Caco-2 (cell line): ENCODE data around the gene ZBTB24. TPM values are rescaled to one million over a fixed set of nuclear protein-coding genes. Genes with fewer than 3 reads are reported as not detected.

Source experiments
- BruUV-seq: library from RNA; stranded (reverse); fragments of 400-500 nt; replicated peaks from 2 replicates; lab custom pipeline; 2021; lab: Mats Ljungman, UMichigan
- CTCF ChIA-PET: fragments of 300-600 bp; sonication (Branson Sonifier 250); formaldehyde crosslinking; loops from one replicate; lab custom pipeline; 2022; ENCODE audit warnings: antibody characterized with exemption; lab: Charles Lee
- POLR2A ChIA-PET: fragments of 300-600 bp; sonication (Branson Sonifier 250); formaldehyde crosslinking; loops from one replicate; lab custom pipeline; 2022; ENCODE audit warnings: antibody characterized with exemption; lab: Charles Lee
- DNase-seq, 2 experiments: peaks; one replicate each; pipeline versions ENCODE4 v3.0.0 to v3.0.0-alpha.2; 2020 to 2022
- H3K27me3 ChIP-seq: replicated peaks from 2 replicates; pipeline ENCODE4 v1.6.0; 2011; ENCODE audit warnings: low read length; ENCODE audit not compliant: control insufficient read depth, insufficient read depth
- H3K36me3 ChIP-seq: 2 replicates; pipeline ENCODE4 v1.5.1; 2011; ENCODE audit warnings: low read length; ENCODE audit not compliant: control insufficient read depth, insufficient read depth
- H3K4me1 ChIP-seq: fragments of 250-450 bp; sonication (Bioruptor Pico); 2 replicates; pipeline ENCODE4 v1.5.1; 2020; ENCODE audit warnings: mild to moderate bottlenecking
- H3K4me3 ChIP-seq: 2 replicates; pipeline ENCODE4 v1.5.1; 2011; ENCODE audit warnings: low read depth, mild to moderate bottlenecking, control low read depth, low read length
- H3K9me3 ChIP-seq: fragments of 250-450 bp; sonication (Bioruptor Pico); 2 replicates; pipeline ENCODE4 v1.5.1; 2020; ENCODE audit warnings: mild to moderate bottlenecking, moderate library complexity
- H3K27ac Mint-ChIP-seq: one replicate; pipeline ENCODE4 v1.8.0; 2022; ENCODE audit warnings: mixed read lengths; ENCODE audit not compliant: unreplicated experiment
- H3K27me3 Mint-ChIP-seq: one replicate; pipeline ENCODE4 v1.8.0; 2022; ENCODE audit warnings: mixed read lengths; ENCODE audit not compliant: insufficient read depth, unreplicated experiment
- H3K36me3 Mint-ChIP-seq: one replicate; pipeline ENCODE4 v1.8.0; 2022; ENCODE audit warnings: mild to moderate bottlenecking, mixed read lengths; ENCODE audit not compliant: insufficient read depth, unreplicated experiment
- H3K4me1 Mint-ChIP-seq: one replicate; pipeline ENCODE4 v1.8.0; 2022; ENCODE audit warnings: low read depth, mixed read lengths; ENCODE audit not compliant: unreplicated experiment
- H3K4me3 Mint-ChIP-seq: one replicate; pipeline ENCODE4 v1.8.0; 2022; ENCODE audit warnings: mild to moderate bottlenecking, moderate library complexity, mixed read lengths; ENCODE audit not compliant: unreplicated experiment
- H3K9me3 Mint-ChIP-seq: one replicate; pipeline ENCODE4 v1.8.0; 2022; ENCODE audit warnings: mixed read lengths; ENCODE audit not compliant: unreplicated experiment
- CTCF ChIP-seq, 2 experiments: fragments of 200-600 bp in 1 of 2; IDR thresholded peaks; 1 replicate in 1 of 2; 2 replicates in 1 of 2; pipeline versions ENCODE4 v1.5.1 to v1.8.0; 2011 to 2022; ENCODE audit warnings: antibody characterized with exemption in 1 of 2, control low read depth in 1 of 2, inconsistent platforms in 1 of 2, low read depth in 1 of 2, low read length in 1 of 2, mild to moderate bottlenecking in 1 of 2, moderate library complexity in 1 of 2; ENCODE audit not compliant: insufficient read depth in 1 of 2, severe bottlenecking in 1 of 2, unreplicated experiment in 1 of 2
- intact Hi-C: fragments of 100-400 bp; cut with micrococcal nuclease; formaldehyde crosslinking; loops from one replicate; pipeline ENCODE4 v1.10.0; 2022; ENCODE audit not compliant: unreplicated experiment
- total RNA-seq: library from RNA; stranded (reverse); gene quantifications from 2 replicates; pipeline ENCODE4 v1.2.3, GENCODE V29; 2022

The ZBTB24 gene
- total RNA-seq, 1 experiment from 2014 or later: 10.3 TPM

DNA sequence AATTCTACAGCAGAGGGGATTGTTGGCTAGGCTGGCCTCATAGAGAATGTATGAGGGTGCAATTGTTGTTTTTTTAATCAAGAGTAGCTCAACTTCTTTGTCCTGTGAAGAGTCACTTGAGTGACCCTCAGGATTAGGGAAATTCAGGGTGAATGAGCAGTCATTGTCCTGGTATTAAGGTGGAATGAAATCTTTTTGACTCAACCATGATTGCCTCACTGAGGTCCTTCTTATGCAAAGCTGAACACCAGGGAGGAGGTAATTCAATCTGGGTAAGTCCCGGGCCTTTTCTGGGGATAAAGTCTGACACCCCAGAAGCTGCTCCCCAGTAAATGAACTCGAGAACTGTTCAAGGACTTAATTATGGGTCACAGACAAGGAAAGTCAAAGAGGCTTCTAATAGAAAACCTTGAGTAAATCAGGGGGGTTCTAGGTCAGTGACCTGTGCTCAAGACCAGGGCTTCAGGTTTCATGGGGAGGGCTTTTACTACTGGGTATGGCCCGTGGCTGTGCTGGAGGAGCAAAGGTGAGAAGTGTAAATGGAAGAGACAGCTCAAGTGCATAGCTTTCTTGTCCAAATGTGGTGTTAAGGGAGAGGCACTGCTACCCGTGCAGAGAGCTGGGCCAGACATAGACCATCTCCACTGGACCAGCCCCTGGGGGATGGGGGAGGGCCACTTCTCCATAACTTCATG lies 25.3 kb upstream of the ZBTB24 start:
- BruUV-seq: no TSS peak
- intact Hi-C loops: no loop called here
- CTCF ChIA-PET: no interaction called here
- Mint-ChIP-seq H3K9me3 (no peaks in the 10 kb centered on the region), H3K4me1 (no peaks in the 10 kb centered on the region), H3K27me3 (peaks cover 6% of the 10 kb centered on the region), H3K4me3 (no peak overlapping the region), H3K36me3 (no peaks in the 10 kb centered on the region), H3K27ac (no peak overlapping the region)
- TF ChIP-seq CTCF (IDR thresholded peaks at IDR 0.05; ENCODE audit: insufficient read depth in 1 of 2, low read depth in 1 of 2, low read length in 1 of 2, severe bottlenecking in 1 of 2, unreplicated experiment in 1 of 2): no peak
- Histone ChIP-seq H3K4me3 (no peak overlapping the region), H3K36me3 (no peaks in the 10 kb centered on the region), H3K9me3 (no peaks in the 10 kb centered on the region), H3K4me1 (peaks cover 3% of the 10 kb centered on the region; the same call in 1 of the 2 replicates), H3K27me3 (no peaks in the 10 kb centered on the region)
- POLR2A ChIA-PET: no interaction called here
- no peak for DNase-seq

GRCh38 chr6:109507490-109508072 lies 24.6 kb upstream of the ZBTB24 start:
- Histone ChIP-seq H3K4me3 (no peak overlapping the region), H3K36me3 (no peaks in the 10 kb centered on the region), H3K4me1 (peaks cover 3% of the 10 kb centered on the region; the same call in 1 of the 2 replicates), H3K27me3 (no peaks in the 10 kb centered on the region), H3K9me3 (no peaks in the 10 kb centered on the region)
- intact Hi-C loops: no loop called here
- no peak overlapping the region for H3K4me3 Mint-ChIP-seq
- no peaks in the 10 kb centered on the region for H3K36me3 Mint-ChIP-seq
- DNase-seq: no peak
- no peaks in the 10 kb centered on the region for H3K9me3 Mint-ChIP-seq
- BruUV-seq: no TSS peak
- peaks cover 6% of the 10 kb centered on the region for H3K27me3 Mint-ChIP-seq
- POLR2A ChIA-PET: no interaction called here
- H3K4me1 Mint-ChIP-seq: no peaks in the 10 kb centered on the region
- no peak for TF ChIP-seq CTCF (IDR thresholded peaks at IDR 0.05; ENCODE audit: insufficient read depth in 1 of 2, low read depth in 1 of 2, low read length in 1 of 2, severe bottlenecking in 1 of 2, unreplicated experiment in 1 of 2)
- no peak overlapping the region for H3K27ac Mint-ChIP-seq
- CTCF ChIA-PET: interaction anchor here (0.6 kb wide), 1 partner anchor 427 kb away, joined by 3 read pairs; no protein-coding TSS in a partner anchor

GRCh38 chr6:109506841-109507240 lies 23.8 kb upstream of the ZBTB24 start:
- POLR2A ChIA-PET: no interaction called here
- no peak for DNase-seq
- intact Hi-C loops: no loop called here
- TF ChIP-seq CTCF (IDR thresholded peaks at IDR 0.05; ENCODE audit: insufficient read depth in 1 of 2, low read depth in 1 of 2, low read length in 1 of 2, severe bottlenecking in 1 of 2, unreplicated experiment in 1 of 2): no peak
- Mint-ChIP-seq H3K27ac (no peak overlapping the region), H3K9me3 (no peaks in the 10 kb centered on the region), H3K36me3 (no peaks in the 10 kb centered on the region), H3K27me3 (peaks cover 10% of the 10 kb centered on the region), H3K4me1 (no peaks in the 10 kb centered on the region), H3K4me3 (no peak overlapping the region)
- no peaks in the 10 kb centered on the region for H3K27me3 ChIP-seq
- H3K4me3 ChIP-seq: no peak overlapping the region
- BruUV-seq: no TSS peak
- CTCF ChIA-PET: no interaction called here
- peaks cover 3% of the 10 kb centered on the region; the same call in 1 of the 2 replicates for H3K4me1 ChIP-seq
- H3K36me3 ChIP-seq: no peaks in the 10 kb centered on the region
- no peaks in the 10 kb centered on the region for H3K9me3 ChIP-seq
